ENCODE results near the gene SLFN11. TPM values are rescaled to one million over a fixed set of nuclear protein-coding genes. Genes with fewer than 3 reads are reported as not detected.
"Not testable (repeated sequence)": the region's sequence is repeated elsewhere in the genome, so short reads cannot be mapped to it uniquely, and the experiment has no call there.

SLFN11 gene
- total RNA-seq: 1 to 10 TPM; 3.7 to 7.7 TPM
- long read RNA-seq, partial matches to known transcripts: 0 of 1 reads
- long read RNA-seq, other reads (novel, unspliced or antisense): 1 of 1 reads

DNA sequence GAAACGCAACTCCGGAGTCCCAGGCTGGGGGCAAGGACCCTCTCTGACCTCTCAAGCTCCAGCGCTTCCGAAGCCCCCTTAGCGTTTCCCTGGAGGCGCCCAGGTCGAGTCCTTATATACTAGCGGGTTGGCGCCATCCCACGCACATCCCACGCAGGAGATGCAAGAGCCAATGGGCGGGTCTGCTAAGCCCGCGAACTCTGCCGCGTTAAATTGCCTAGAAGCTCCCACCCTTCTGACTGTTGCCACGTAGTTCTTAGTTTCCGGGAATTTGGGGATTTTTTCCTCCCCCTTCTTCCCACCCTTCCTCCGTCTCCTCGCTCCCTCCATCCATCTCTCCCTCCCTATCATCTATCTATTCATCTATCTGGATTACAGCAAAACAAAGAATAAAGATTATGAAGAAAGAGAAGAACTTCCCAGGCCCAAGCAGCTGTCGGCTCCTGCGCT lies at the start of gene SLFN11:
TSS of gene SLFN11 (minus strand) at position 88 of the 450 bp plus-strand sequence. CDS start 9,814 bp downstream, outside the sequence.
- peak; percentile 78 to 79 for DNase-seq
- intact Hi-C loops (cut with DNase I, micrococcal nuclease): no loop called here
- peak; percentile 68 for ATAC-seq

- DNase-seq; ATAC-seq; intact Hi-C loops (cut with DNase I, micrococcal nuclease): not testable (repeated sequence)
Observed at GRCh38 chr17:35421069-35421468, 47.6 kb upstream of the SLFN11 start.

GRCh38 chr17:35416659-35417058 lies 43.2 kb upstream of the SLFN11 start:
- no peak for ATAC-seq
- intact Hi-C loops (cut with DNase I, micrococcal nuclease): no loop called here

GRCh38 chr17:35414707-35415106 lies 41.3 kb upstream of the SLFN11 start:
- intact Hi-C loops (cut with DNase I, micrococcal nuclease); ATAC-seq; DNase-seq: not testable (repeated sequence)

More at GRCh38 chr17:35416659-35417058, 43.2 kb upstream of the SLFN11 start:
- DNase-seq: no peak

DNA sequence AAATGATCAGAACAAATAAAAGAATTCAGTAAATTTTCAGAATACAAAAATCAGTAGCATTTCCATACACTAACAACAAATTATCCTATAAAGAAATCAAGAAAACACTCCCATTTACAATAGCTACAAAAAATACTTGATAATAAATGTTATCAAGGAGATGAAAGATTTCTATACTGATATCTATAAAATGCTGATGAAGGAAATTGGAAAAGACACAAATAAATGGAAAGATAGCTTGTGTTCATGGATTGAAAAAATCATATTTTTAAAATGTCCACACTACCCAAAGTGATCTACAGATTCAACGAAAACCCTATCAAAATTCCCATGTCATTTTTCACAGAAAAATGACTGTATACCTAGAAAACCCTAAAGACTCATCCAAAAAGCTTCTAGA lies 40.8 kb upstream of the SLFN11 start:
- ATAC-seq: no peak
- intact Hi-C loops (cut with DNase I, micrococcal nuclease): no loop called here

DNA sequence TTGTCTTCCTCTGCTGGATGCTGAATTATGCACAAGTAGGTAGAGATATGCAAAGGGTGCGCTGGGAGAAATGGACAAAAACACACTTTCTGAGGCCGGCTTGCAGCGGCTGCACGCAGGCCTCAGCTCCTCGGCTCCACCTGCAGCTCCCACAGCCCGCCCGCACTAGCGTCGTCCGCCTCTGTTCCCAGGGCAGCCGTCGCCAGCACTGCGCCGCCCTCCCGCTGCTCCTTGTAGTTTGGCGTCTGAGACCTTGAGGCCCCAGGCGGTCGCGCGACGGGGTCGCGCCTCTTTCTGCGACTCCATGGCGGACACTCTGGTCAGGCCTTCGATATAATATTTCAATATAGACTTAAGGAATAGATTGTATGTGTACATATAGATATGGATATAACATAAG lies 34.1 kb upstream of the SLFN11 start:
- intact Hi-C loops (cut with DNase I, micrococcal nuclease): no loop called here
- no peak for ATAC-seq

More for the DNA sequence above, 40.8 kb upstream of the SLFN11 start:
- no peak for DNase-seq

GRCh38 chr17:35406568-35406967 lies 33.1 kb upstream of the SLFN11 start:
- intact Hi-C loops (cut with DNase I, micrococcal nuclease): no loop called here
- no peak for ATAC-seq
- DNase-seq: no peak

More for the DNA sequence above, 34.1 kb upstream of the SLFN11 start:
- DNase-seq: no peak

GRCh38 chr17:35404360-35404759 lies 30.9 kb upstream of the SLFN11 start:
- ATAC-seq (no peak), DNase-seq (no peak)
- intact Hi-C loops (cut with DNase I, micrococcal nuclease): no loop called here

DNA sequence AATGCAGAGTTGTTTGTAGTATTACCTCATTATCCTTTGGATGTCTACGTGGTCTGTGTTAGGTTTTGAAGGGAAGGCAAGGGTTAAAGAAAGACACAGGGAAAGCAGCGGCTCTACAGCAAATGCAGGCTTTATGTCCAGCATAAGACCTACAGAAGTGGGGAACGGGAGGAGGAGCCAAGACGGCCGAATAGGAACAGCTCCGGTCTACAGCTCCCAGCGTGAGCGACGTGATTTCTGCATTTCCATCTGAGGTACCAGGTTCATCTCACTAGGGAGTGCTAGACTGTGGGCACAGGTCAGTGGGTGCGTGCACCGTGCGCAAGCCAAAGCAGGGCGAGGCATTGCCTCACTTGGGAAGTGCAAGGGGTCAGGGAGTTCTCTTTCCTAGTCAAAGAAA lies 20.4 kb upstream of the SLFN11 start:
- DNase-seq; ATAC-seq; intact Hi-C loops (cut with DNase I, micrococcal nuclease): not testable (repeated sequence)

DNA sequence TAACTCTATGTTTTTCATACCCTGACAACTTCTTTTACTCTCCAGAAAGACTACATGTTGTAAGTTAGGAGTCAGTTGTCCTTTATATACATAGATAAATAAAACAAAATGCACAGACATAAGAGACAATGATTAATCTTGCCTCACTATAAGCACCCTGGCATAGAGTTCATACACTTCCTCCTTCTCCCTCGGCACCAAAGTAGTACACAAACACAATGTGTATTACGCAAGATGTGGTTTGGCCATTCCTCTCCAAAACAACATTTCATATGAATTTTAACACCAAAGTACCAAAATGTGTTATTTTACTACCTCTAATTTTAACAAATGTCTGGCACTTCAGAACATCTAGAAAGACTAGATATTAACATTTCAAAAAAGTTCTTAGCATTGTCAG lies 17.2 kb upstream of the SLFN11 start:
- intact Hi-C loops (cut with DNase I, micrococcal nuclease): no loop called here
- no peak for DNase-seq
- ATAC-seq: no peak

- no peak for DNase-seq
- intact Hi-C loops (cut with DNase I, micrococcal nuclease): no loop called here
Observed at GRCh38 chr17:35390156-35390555, 16.7 kb upstream of the SLFN11 start.

GRCh38 chr17:35387496-35387895 lies 14.1 kb upstream of the SLFN11 start:
- intact Hi-C loops (cut with DNase I, micrococcal nuclease): no loop called here
- DNase-seq (no peak), ATAC-seq (no peak)

More at GRCh38 chr17:35390156-35390555, 16.7 kb upstream of the SLFN11 start:
- no peak for ATAC-seq

GRCh38 chr17:35377706-35378105 lies 4.3 kb upstream of the SLFN11 start:
- no peak for ATAC-seq
- intact Hi-C loops (cut with DNase I, micrococcal nuclease): no loop called here

GRCh38 chr17:35377068-35377467 lies 3.6 kb upstream of the SLFN11 start:
- DNase-seq: no peak
- intact Hi-C loops (cut with DNase I, micrococcal nuclease): no loop called here
- ATAC-seq: no peak

More at GRCh38 chr17:35377706-35378105, 4.3 kb upstream of the SLFN11 start:
- DNase-seq: no peak

- no peak for DNase-seq
- ATAC-seq: no peak
- intact Hi-C loops (cut with DNase I, micrococcal nuclease): no loop called here
Observed at GRCh38 chr17:35376245-35376644, 2.8 kb upstream of the SLFN11 start.

DNA sequence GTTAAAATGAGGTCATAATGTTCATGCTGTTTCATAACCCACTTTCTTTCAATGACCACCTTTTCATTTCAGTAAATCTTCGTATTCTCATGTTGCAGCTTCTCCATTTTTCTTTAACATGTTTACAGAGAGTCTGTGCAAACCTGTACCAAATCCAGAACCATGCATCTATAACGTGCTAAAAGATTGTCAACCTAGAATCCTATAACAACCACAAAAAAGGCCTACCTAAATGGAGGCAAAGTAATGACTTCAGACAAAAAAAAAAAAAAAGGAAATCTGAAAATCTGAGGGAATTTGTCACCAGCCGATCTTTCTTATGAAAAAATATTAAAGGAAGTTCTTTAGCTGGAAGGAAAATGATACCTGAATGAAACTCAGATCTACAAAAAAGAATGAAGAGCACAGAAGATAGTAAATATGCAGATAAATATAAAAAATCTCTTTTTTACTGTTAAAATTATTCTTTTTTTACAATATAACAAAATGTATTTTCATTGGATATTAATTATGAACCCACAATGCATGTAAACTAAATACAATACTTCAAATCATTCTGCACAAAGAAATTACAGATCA lies 1.4 kb upstream of the SLFN11 start:
- no peak for ATAC-seq
- intact Hi-C loops (cut with DNase I, micrococcal nuclease): no loop called here
- DNase-seq: no peak

DNA sequence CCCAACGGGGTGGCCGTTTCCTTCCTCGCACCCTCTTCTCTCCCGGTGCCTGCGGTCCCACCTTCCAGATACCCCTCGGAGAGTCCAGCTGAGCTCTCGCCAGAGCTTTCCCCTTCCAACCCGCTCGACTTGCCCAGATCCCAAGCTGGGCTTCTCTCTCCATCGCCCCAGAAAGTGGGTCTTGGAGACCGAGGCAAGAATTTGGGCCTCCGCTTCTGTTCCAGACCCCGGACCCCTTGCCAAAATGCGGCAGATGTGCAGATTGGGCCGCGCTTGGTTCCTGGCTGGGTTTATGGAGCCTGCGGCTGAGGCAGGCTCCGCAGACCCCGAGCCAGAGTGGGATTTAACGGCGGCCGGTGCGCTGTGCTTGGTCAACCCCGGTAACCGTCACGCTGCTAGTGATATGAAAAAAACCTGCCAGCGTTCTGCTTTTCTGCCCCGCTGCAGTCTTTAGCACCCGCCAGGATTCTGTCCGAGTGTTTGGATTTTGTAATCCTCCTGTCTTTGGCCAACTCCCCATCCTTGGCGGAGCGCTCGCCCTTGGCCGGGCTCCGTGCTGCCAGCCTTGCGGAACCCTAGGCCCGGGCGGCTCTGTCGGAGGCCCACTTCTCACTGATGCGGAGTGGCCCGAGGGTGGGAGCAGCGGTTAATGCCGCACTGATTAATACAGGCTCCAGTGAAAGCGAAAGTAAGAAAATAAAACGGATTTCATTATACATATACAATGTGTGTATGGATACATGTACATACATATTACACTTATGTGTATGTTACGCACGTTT lies 754 bp upstream of the SLFN11 start:
- DNase-seq (peak; percentile 45 to 52), ATAC-seq (peak; percentile 46)
- intact Hi-C loops (cut with DNase I, micrococcal nuclease): no loop called here

DNA sequence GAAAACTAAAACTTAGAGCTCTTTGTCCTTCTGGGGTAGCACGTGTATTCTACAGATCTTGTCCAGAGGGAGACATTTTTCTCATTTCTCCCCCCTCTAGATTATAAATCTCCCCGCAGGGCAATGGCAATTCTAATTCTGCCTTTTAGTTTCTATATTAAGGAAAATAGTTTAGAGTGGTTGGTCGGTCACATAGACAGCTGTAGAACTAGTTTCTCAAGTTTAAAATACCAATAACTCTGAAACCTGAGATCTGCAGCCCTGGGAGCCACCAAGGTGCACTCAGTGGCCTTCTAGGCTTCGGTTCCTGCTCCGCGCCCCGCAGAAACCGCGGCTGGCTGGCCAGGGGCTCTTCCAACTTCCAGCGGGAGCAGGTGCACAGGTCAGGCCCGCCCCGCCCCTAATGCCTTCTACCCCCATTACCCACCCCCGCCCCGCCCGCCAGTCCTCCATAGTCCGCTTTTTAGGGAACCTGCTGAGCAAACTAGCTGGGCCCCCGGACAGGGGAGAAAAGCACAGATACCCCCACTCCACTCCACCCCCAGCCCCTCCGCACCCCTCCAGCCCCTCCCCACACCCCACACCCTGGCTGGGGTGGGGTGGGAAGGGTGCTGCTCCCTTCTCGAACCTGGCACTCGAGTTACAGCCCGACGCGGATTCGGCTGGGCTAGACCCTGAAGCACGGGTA lies 431 bp downstream of the SLFN11 start:
- intact Hi-C loops (cut with DNase I, micrococcal nuclease): no loop called here
- DNase-seq (peak in 1 of 2 donors; percentile 51), ATAC-seq (no peak)

GRCh38 chr17:35371934-35372333 lies 1.5 kb downstream of the SLFN11 start:
- intact Hi-C loops (cut with DNase I, micrococcal nuclease): no loop called here
- ATAC-seq (no peak), DNase-seq (no peak)
